Measurements from ENCODE around the gene PTRHD1.

The PTRHD1 gene

GRCh38 chr2:24828238-24828996 is 35.2 kb upstream of the PTRHD1 start:
- DNase-seq: no peak

- DNase-seq: peak; percentile 58 to 70
Observed at GRCh38 chr2:24827321-24828237, 34.4 kb upstream of the PTRHD1 start.

- no peak for DNase-seq
Observed at GRCh38 chr2:24826773-24827145, 33.6 kb upstream of the PTRHD1 start.

- no peak for DNase-seq
Observed at GRCh38 chr2:24825883-24826772, 32.9 kb upstream of the PTRHD1 start.

- no peak for DNase-seq
Observed at GRCh38 chr2:24824966-24825882, 32.0 kb upstream of the PTRHD1 start.

GRCh38 chr2:24824071-24824588 is 30.9 kb upstream of the PTRHD1 start:
- DNase-seq: no peak

GRCh38 chr2:24822049-24822706 is 29.0 kb upstream of the PTRHD1 start:
- no peak for DNase-seq

GRCh38 chr2:24821433-24821891 is 28.3 kb upstream of the PTRHD1 start:
- DNase-seq: no peak

- no peak for DNase-seq
Observed at GRCh38 chr2:24820598-24821432, 27.6 kb upstream of the PTRHD1 start.

- no peak for DNase-seq
Observed at GRCh38 chr2:24820175-24820513, 27.0 kb upstream of the PTRHD1 start.

- DNase-seq: no peak
Observed at GRCh38 chr2:24819442-24820174, 26.4 kb upstream of the PTRHD1 start.

GRCh38 chr2:24818721-24819167 is 25.6 kb upstream of the PTRHD1 start:
- no peak for DNase-seq

GRCh38 chr2:24816884-24817283 is 23.7 kb upstream of the PTRHD1 start:
- DNase-seq: no peak

GRCh38 chr2:24816404-24816803 is 23.2 kb upstream of the PTRHD1 start:
- DNase-seq: no peak

- no peak for DNase-seq
Observed at GRCh38 chr2:24815171-24815570, 22.0 kb upstream of the PTRHD1 start.

- no peak for DNase-seq
Observed at GRCh38 chr2:24814516-24814915, 21.3 kb upstream of the PTRHD1 start.

- no peak for DNase-seq
Observed at GRCh38 chr2:24813691-24814137, 20.5 kb upstream of the PTRHD1 start.

- no peak for DNase-seq
Observed at GRCh38 chr2:24809316-24810007, 16.3 kb upstream of the PTRHD1 start.

GRCh38 chr2:24806661-24807036 is 13.5 kb upstream of the PTRHD1 start:
- no peak for DNase-seq
